ENCODE measurements around the gene RAMP2. TPM values are rescaled to one million over a fixed set of nuclear protein-coding genes. Genes with fewer than 3 reads are reported as not detected.
A peak's percentile ranks its signal among the peaks of the same experiment; 100 is the strongest.

Gene RAMP2
- total RNA-seq, 1 experiment from 2014 or later, result 10.9 TPM

- TF ChIP-seq, protein P1, sequence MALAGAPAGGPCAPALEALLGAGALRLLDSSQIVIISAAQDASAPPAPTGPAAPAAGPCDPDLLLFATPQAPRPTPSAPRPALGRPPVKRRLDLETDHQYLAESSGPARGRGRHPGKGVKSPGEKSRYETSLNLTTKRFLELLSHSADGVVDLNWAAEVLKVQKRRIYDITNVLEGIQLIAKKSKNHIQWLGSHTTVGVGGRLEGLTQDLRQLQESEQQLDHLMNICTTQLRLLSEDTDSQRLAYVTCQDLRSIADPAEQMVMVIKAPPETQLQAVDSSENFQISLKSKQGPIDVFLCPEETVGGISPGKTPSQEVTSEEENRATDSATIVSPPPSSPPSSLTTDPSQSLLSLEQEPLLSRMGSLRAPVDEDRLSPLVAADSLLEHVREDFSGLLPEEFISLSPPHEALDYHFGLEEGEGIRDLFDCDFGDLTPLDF (CRISPR knock-in tag; IDR thresholded peaks at IDR 0.05), result no peak
- TF ChIP-seq GRHL2 (CRISPR knock-in tag; IDR thresholded peaks at IDR 0.05; ENCODE audit: insufficient replicate concordance, severe bottlenecking), result no peak
- TF ChIP-seq, protein P2, sequence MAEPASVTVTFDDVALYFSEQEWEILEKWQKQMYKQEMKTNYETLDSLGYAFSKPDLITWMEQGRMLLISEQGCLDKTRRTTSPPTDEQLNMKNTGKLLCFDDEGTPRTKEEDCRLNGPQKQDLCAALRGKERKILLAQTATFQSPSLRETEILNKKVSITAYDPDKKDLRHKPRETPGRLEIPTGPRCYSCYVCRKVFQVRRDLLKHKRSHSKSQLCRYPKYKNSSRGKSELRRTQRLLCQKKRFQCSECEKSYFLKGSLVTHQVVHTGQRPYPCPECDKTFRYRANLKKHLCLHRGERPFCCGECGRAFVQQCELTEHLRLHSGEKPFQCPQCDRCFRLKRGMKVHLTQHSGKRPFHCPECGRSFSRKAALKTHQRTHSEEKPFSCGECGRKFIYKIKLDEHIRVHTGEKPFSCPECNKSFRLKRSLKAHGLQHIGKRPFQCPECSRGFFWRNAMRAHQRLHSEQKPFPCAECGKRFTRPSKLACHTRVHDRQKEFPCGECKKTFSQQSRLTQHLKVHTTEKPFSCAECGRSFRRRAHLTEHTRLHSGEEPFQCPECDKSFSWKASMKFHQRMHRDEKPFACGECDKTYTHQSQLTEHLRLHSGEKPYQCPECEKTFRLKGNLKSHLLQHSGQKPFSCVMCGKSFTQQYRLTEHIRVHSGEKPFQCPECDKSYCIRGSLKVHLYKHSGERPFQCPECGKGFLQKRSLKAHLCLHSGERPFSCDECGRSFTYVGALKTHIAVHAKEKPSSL (CRISPR knock-in tag; conservative IDR thresholded peaks at IDR 0.05), result no peak
- TF ChIP-seq NFE2L1 (CRISPR knock-in tag; IDR thresholded peaks at IDR 0.05), result no peak
- no peak for TF ChIP-seq ZNF317 (CRISPR knock-in tag; IDR thresholded peaks at IDR 0.05; ENCODE audit: borderline replicate concordance, low read depth)
Measured at GRCh38 chr17:42754782-42755181, 6.2 kb upstream of the RAMP2 start (continued).

GRCh38 chr17:42759982-42760651, 910 bp upstream of the RAMP2 start:
- Mint-ChIP-seq H3K36me3 (no peaks in the 10 kb centered on the region), H3K9me3 (no peaks in the 10 kb centered on the region), H3K4me3 (peak overlapping the region; percentile 67), H3K27ac (no peak overlapping the region), H3K27me3 (ENCODE audit: low read depth) (peaks cover 55% of the 10 kb centered on the region), H3K4me1 (peaks cover 25% of the 10 kb centered on the region)
- TF ChIP-seq E2F4 (CRISPR knock-in tag; IDR thresholded peaks at IDR 0.05; ENCODE audit: borderline replicate concordance, low read depth) (no peak), ATF1 (CRISPR knock-in tag; IDR thresholded peaks at IDR 0.05) (no peak), ZNF138 (CRISPR knock-in tag; conservative IDR thresholded peaks at IDR 0.05) (no peak)
- TF ChIP-seq, protein P3, sequence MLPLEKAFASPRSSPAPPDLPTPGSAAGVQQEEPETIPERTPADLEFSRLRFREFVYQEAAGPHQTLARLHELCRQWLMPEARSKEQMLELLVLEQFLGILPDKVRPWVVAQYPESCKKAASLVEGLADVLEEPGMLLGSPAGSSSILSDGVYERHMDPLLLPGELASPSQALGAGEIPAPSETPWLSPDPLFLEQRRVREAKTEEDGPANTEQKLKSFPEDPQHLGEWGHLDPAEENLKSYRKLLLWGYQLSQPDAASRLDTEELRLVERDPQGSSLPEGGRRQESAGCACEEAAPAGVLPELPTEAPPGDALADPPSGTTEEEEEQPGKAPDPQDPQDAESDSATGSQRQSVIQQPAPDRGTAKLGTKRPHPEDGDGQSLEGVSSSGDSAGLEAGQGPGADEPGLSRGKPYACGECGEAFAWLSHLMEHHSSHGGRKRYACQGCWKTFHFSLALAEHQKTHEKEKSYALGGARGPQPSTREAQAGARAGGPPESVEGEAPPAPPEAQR (CRISPR knock-in tag; IDR thresholded peaks at IDR 0.05), result no peak
- TF ChIP-seq, protein P4, sequence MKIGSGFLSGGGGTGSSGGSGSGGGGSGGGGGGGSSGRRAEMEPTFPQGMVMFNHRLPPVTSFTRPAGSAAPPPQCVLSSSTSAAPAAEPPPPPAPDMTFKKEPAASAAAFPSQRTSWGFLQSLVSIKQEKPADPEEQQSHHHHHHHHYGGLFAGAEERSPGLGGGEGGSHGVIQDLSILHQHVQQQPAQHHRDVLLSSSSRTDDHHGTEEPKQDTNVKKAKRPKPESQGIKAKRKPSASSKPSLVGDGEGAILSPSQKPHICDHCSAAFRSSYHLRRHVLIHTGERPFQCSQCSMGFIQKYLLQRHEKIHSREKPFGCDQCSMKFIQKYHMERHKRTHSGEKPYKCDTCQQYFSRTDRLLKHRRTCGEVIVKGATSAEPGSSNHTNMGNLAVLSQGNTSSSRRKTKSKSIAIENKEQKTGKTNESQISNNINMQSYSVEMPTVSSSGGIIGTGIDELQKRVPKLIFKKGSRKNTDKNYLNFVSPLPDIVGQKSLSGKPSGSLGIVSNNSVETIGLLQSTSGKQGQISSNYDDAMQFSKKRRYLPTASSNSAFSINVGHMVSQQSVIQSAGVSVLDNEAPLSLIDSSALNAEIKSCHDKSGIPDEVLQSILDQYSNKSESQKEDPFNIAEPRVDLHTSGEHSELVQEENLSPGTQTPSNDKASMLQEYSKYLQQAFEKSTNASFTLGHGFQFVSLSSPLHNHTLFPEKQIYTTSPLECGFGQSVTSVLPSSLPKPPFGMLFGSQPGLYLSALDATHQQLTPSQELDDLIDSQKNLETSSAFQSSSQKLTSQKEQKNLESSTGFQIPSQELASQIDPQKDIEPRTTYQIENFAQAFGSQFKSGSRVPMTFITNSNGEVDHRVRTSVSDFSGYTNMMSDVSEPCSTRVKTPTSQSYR (CRISPR knock-in tag; IDR thresholded peaks at IDR 0.05), result no peak
- TF ChIP-seq, protein P5, sequence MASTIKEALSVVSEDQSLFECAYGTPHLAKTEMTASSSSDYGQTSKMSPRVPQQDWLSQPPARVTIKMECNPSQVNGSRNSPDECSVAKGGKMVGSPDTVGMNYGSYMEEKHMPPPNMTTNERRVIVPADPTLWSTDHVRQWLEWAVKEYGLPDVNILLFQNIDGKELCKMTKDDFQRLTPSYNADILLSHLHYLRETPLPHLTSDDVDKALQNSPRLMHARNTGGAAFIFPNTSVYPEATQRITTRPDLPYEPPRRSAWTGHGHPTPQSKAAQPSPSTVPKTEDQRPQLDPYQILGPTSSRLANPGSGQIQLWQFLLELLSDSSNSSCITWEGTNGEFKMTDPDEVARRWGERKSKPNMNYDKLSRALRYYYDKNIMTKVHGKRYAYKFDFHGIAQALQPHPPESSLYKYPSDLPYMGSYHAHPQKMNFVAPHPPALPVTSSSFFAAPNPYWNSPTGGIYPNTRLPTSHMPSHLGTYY (CRISPR knock-in tag; IDR thresholded peaks at IDR 0.05), result no peak
- TF ChIP-seq, protein P6, sequence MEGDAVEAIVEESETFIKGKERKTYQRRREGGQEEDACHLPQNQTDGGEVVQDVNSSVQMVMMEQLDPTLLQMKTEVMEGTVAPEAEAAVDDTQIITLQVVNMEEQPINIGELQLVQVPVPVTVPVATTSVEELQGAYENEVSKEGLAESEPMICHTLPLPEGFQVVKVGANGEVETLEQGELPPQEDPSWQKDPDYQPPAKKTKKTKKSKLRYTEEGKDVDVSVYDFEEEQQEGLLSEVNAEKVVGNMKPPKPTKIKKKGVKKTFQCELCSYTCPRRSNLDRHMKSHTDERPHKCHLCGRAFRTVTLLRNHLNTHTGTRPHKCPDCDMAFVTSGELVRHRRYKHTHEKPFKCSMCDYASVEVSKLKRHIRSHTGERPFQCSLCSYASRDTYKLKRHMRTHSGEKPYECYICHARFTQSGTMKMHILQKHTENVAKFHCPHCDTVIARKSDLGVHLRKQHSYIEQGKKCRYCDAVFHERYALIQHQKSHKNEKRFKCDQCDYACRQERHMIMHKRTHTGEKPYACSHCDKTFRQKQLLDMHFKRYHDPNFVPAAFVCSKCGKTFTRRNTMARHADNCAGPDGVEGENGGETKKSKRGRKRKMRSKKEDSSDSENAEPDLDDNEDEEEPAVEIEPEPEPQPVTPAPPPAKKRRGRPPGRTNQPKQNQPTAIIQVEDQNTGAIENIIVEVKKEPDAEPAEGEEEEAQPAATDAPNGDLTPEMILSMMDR (IDR thresholded peaks at IDR 0.05), result no peak
- TF ChIP-seq, protein P7, sequence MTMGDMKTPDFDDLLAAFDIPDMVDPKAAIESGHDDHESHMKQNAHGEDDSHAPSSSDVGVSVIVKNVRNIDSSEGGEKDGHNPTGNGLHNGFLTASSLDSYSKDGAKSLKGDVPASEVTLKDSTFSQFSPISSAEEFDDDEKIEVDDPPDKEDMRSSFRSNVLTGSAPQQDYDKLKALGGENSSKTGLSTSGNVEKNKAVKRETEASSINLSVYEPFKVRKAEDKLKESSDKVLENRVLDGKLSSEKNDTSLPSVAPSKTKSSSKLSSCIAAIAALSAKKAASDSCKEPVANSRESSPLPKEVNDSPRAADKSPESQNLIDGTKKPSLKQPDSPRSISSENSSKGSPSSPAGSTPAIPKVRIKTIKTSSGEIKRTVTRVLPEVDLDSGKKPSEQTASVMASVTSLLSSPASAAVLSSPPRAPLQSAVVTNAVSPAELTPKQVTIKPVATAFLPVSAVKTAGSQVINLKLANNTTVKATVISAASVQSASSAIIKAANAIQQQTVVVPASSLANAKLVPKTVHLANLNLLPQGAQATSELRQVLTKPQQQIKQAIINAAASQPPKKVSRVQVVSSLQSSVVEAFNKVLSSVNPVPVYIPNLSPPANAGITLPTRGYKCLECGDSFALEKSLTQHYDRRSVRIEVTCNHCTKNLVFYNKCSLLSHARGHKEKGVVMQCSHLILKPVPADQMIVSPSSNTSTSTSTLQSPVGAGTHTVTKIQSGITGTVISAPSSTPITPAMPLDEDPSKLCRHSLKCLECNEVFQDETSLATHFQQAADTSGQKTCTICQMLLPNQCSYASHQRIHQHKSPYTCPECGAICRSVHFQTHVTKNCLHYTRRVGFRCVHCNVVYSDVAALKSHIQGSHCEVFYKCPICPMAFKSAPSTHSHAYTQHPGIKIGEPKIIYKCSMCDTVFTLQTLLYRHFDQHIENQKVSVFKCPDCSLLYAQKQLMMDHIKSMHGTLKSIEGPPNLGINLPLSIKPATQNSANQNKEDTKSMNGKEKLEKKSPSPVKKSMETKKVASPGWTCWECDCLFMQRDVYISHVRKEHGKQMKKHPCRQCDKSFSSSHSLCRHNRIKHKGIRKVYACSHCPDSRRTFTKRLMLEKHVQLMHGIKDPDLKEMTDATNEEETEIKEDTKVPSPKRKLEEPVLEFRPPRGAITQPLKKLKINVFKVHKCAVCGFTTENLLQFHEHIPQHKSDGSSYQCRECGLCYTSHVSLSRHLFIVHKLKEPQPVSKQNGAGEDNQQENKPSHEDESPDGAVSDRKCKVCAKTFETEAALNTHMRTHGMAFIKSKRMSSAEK (CRISPR knock-in tag; IDR thresholded peaks at IDR 0.05; ENCODE audit: borderline replicate concordance), result no peak
- POLR2A ChIA-PET, result interaction anchor here (1.2 to 1.9 kb wide), 3 partner anchors 12 to 16 kb away, joined by 3 to 8 read pairs (median 6); partner anchors contain the start of genes EZH1 and VPS25
- CTCF ChIA-PET, result interaction anchor here (0.8 to 5.2 kb wide), 20 partner anchors 9 to 636 kb away, joined by 3 to 117 read pairs (median 6); partner anchors contain the start of genes BECN1, CNTD1, CNTNAP1 and COA3
- ATAC-seq (no peak), DNase-seq (ENCODE audit: low spot score) (no peak)
